Endothelial cell of umbilical vein (primary cell): ENCODE data around the gene CGA. TPM values are rescaled to one million over a fixed set of nuclear protein-coding genes. Genes with fewer than 3 reads are reported as not detected.

ENCODE experiments used
- BruUV-seq: library from RNA; stranded (reverse); fragments of 400-500 nt; replicated peaks from 2 replicates; lab custom pipeline; 2021; lab: Mats Ljungman, UMichigan
- CTCF ChIA-PET: fragments of 300-600, 350-600 bp; sonication (Branson Sonifier 250); formaldehyde crosslinking; loops from one replicate; lab custom pipeline; 2021; ENCODE audit warnings: antibody characterized with exemption, inconsistent platforms; lab: Charles Lee
- POLR2A ChIA-PET: fragments of 300-600, 350-600 bp; sonication (Branson Sonifier 250); formaldehyde crosslinking; loops from one replicate; lab custom pipeline; 2021; ENCODE audit warnings: antibody characterized with exemption, inconsistent platforms; lab: Charles Lee
- DNase-seq: peaks from one replicate; pipeline ENCODE4 v3.0.0-alpha.2; 2011; ENCODE audit warnings: low read depth, low spot score
- FAIRE-seq: peaks from 2 replicates; lab custom pipeline; 2011; peaks lifted over from hg19 to GRCh38; lab: Jason Lieb, UNC
- H2AFZ ChIP-seq: 2 replicates; pipeline ENCODE4 v1.6.0; 2012; ENCODE audit warnings: low read depth, low read length, control low read depth, inconsistent platforms
- H3K27ac ChIP-seq: 2 replicates; pipeline ENCODE4 v1.5.1; 2011; ENCODE audit warnings: low read depth, mild to moderate bottlenecking, control low read depth, low read length, moderate library complexity; ENCODE audit not compliant: insufficient read depth
- H3K27me3 ChIP-seq, 2 experiments: 2 replicates each; pipeline versions ENCODE4 v1.6.0 to v1.6.1; 2011; ENCODE audit warnings: low read length in 2 of 2, mixed read lengths in 1 of 2; ENCODE audit not compliant: control insufficient read depth in 2 of 2, insufficient read depth in 2 of 2
- H3K36me3 ChIP-seq, 2 experiments: 2 replicates in 1 of 2; 3 replicates in 1 of 2; pipeline ENCODE4 v1.5.1; 2011; ENCODE audit warnings: low read length in 2 of 2, mild to moderate bottlenecking in 1 of 2, moderate library complexity in 1 of 2; ENCODE audit not compliant: control insufficient read depth in 2 of 2, insufficient read depth in 2 of 2; ENCODE audit errors: extremely low read depth in 1 of 2
- H3K4me1 ChIP-seq: 3 replicates; pipeline ENCODE4 v1.5.1; 2011; ENCODE audit warnings: mild to moderate bottlenecking, low read length; ENCODE audit not compliant: control insufficient read depth, insufficient read depth; ENCODE audit errors: extremely low read depth
- H3K4me2 ChIP-seq: 2 replicates; pipeline ENCODE4 v1.6.1; 2011; ENCODE audit warnings: low read length, control low read depth, mixed read lengths; ENCODE audit not compliant: insufficient read depth
- H3K4me3 ChIP-seq, 3 experiments: fragments of 200-600 bp in 1 of 3; sonication (generic), shearing (Covaris generic) in 1 of 3; replicated peaks in 1 of 3; 2 replicates each; pipeline ENCODE4 v1.5.1; 2011 to 2016; ENCODE audit warnings: control low read depth in 3 of 3, low read length in 3 of 3, mild to moderate bottlenecking in 2 of 3, inconsistent platforms in 1 of 3, low read depth in 1 of 3, moderate library complexity in 1 of 3; ENCODE audit not compliant: insufficient read depth in 1 of 3
- H3K79me2 ChIP-seq: 2 replicates; pipeline ENCODE4 v1.6.0; 2012; ENCODE audit warnings: low read length, inconsistent platforms; ENCODE audit not compliant: control insufficient read depth, insufficient read depth
- H3K9ac ChIP-seq: replicated peaks from 2 replicates; pipeline ENCODE3; 2011; ENCODE audit warnings: low read length, control low read depth; ENCODE audit not compliant: insufficient read depth; ENCODE audit errors: extremely low read depth
- H3K9me1 ChIP-seq: replicated peaks from 3 replicates; pipeline ENCODE4 v1.6.0; 2011; ENCODE audit warnings: mild to moderate bottlenecking, low read length; ENCODE audit not compliant: control insufficient read depth, insufficient read depth; ENCODE audit errors: extremely low read depth
- H3K9me3 ChIP-seq: replicated peaks from 2 replicates; pipeline ENCODE4 v1.5.1; 2012; ENCODE audit warnings: low read length, inconsistent platforms; ENCODE audit not compliant: control insufficient read depth, insufficient read depth
- H4K20me1 ChIP-seq: replicated peaks from 2 replicates; pipeline ENCODE3; 2011; ENCODE audit warnings: mild to moderate bottlenecking, low read length; ENCODE audit not compliant: control insufficient read depth, insufficient read depth; ENCODE audit errors: extremely low read depth
- CTCF ChIP-seq, 2 donors: IDR thresholded peaks; 1 replicate in 1 of 2; 2 replicates in 1 of 2; pipeline ENCODE4 v1.5.1; 2011; ENCODE audit warnings: low read length in 2 of 2, mild to moderate bottlenecking in 2 of 2, moderate library complexity in 2 of 2, control low read depth in 1 of 2, inconsistent platforms in 1 of 2, low read depth in 1 of 2; ENCODE audit not compliant: insufficient read depth in 1 of 2; ENCODE audit errors: extremely low read depth in 1 of 2
- EZH2 ChIP-seq: IDR thresholded peaks from 2 replicates; pipeline ENCODE4 v1.6.1; 2012; ENCODE audit warnings: borderline replicate concordance, low read depth, mild to moderate bottlenecking, moderate library complexity, low read length, inconsistent platforms; ENCODE audit not compliant: severe bottlenecking
- FOS ChIP-seq: IDR thresholded peaks from 2 replicates; pipeline ENCODE4 v1.6.1; 2011; ENCODE audit warnings: mild to moderate bottlenecking, low read length, moderate library complexity, borderline replicate concordance; ENCODE audit not compliant: insufficient read depth
- GATA2 ChIP-seq: IDR thresholded peaks from 2 replicates; pipeline ENCODE4 v1.7.0; 2011; ENCODE audit warnings: low read depth, mild to moderate bottlenecking, moderate library complexity, mixed read lengths, low read length; ENCODE audit not compliant: insufficient read length, insufficient read depth
- JUN ChIP-seq: IDR thresholded peaks from 2 replicates; pipeline ENCODE4 v1.6.1; 2011; ENCODE audit warnings: borderline replicate concordance, low read depth; ENCODE audit not compliant: insufficient read length, insufficient read depth
- MAX ChIP-seq: IDR thresholded peaks from 2 replicates; pipeline ENCODE4 v1.6.1; 2011; ENCODE audit not compliant: insufficient read depth, insufficient read length
- MYC ChIP-seq: IDR thresholded peaks from one replicate; pipeline ENCODE4 v1.6.1; 2011; ENCODE audit warnings: mild to moderate bottlenecking, low read depth, low read length
- POLR2A ChIP-seq: IDR thresholded peaks from 2 replicates; pipeline ENCODE4 v1.6.1; 2012; ENCODE audit warnings: low read depth, mild to moderate bottlenecking, control low read depth, low read length
- POLR2AphosphoS5 ChIP-seq: IDR thresholded peaks from 2 replicates; pipeline ENCODE4 v1.6.1; 2012; ENCODE audit warnings: low read depth, mild to moderate bottlenecking, control low read depth, low read length, moderate library complexity; ENCODE audit not compliant: insufficient read depth
- dilution Hi-C: fragments of 300-500 bp; cut with MboI; formaldehyde crosslinking; loops from one replicate; pipeline ENCODE4 v1.15.0; 2019; ENCODE audit warnings: low sequenced_read_pairs; ENCODE audit not compliant: extremely low pct_ligation_motif_present
- intact Hi-C: fragments of 100-400 bp; cut with micrococcal nuclease; formaldehyde crosslinking; loops from one replicate; pipeline ENCODE4 v1.10.0; 2022
- polyA plus RNA-seq, 4 experiments: library from polyadenylated mRNA; depleted of rRNA in 3 of 4; stranded (reverse) in 3 of 4; unstranded in 1 of 4; fragments of >200 nt; gene quantifications; 2 replicates each; pipeline versions ENCODE4 v1.2.1 to v1.2.3, GENCODE V29; 2011 to 2012; ENCODE audit warnings: missing spikeins in 1 of 4
- total RNA-seq: library from RNA; stranded (reverse); gene quantifications from 2 replicates; pipeline ENCODE4 v1.2.3, GENCODE V29; 2021

Gene CGA
- total and polyA plus RNA-seq, 2 donors (not counting 3 experiments of a cell fraction or from before 2014, with no cell fraction given): 0.10 TPM; not detected in 1

GRCh38 chr6:87116922-87117321 lies 22.0 kb upstream of the CGA start:
- Histone ChIP-seq H2AFZ (no peak overlapping the region), H3K4me2 (no peak overlapping the region), H4K20me1 (no peaks in the 10 kb centered on the region), H3K79me2 (no peaks in the 10 kb centered on the region), H3K9me3 (no peaks in the 10 kb centered on the region), H3K9me1 (no peaks in the 10 kb centered on the region), H3K9ac (no peak overlapping the region), H3K4me3 (no peak overlapping the region), H3K27me3 (peaks cover 0 to 4% of the 10 kb centered on the region in 2 experiments), H3K36me3 (no peaks in the 10 kb centered on the region), H3K4me1 (no peaks in the 10 kb centered on the region), H3K27ac (no peak overlapping the region)
- intact Hi-C loops: no loop called here
- TF ChIP-seq JUN (no peak), POLR2AphosphoS5 (no peak), FOS (no peak), MYC (no peak), MAX (no peak), CTCF (IDR thresholded peaks at IDR 0.05; ENCODE audit: extremely low read depth in 1 of 2, insufficient read depth in 1 of 2, low read depth in 1 of 2, low read length in 2 of 2) (no peak), POLR2A (no peak), GATA2 (no peak), EZH2 (no peak)
- no peak for DNase-seq
- ChIA-PET POLR2A (no interaction called here), CTCF (interaction anchor here (1.0 to 1.6 kb wide), 3 partner anchors 15 to 38 kb away, joined by 3 to 9 read pairs (median 3); no protein-coding TSS in a partner anchor)
- no TSS peak for BruUV-seq
- FAIRE-seq: no peak
- dilution Hi-C loops: no loop called here
